ENCODE data around the gene ACSF3.

ACSF3 gene

DNA sequence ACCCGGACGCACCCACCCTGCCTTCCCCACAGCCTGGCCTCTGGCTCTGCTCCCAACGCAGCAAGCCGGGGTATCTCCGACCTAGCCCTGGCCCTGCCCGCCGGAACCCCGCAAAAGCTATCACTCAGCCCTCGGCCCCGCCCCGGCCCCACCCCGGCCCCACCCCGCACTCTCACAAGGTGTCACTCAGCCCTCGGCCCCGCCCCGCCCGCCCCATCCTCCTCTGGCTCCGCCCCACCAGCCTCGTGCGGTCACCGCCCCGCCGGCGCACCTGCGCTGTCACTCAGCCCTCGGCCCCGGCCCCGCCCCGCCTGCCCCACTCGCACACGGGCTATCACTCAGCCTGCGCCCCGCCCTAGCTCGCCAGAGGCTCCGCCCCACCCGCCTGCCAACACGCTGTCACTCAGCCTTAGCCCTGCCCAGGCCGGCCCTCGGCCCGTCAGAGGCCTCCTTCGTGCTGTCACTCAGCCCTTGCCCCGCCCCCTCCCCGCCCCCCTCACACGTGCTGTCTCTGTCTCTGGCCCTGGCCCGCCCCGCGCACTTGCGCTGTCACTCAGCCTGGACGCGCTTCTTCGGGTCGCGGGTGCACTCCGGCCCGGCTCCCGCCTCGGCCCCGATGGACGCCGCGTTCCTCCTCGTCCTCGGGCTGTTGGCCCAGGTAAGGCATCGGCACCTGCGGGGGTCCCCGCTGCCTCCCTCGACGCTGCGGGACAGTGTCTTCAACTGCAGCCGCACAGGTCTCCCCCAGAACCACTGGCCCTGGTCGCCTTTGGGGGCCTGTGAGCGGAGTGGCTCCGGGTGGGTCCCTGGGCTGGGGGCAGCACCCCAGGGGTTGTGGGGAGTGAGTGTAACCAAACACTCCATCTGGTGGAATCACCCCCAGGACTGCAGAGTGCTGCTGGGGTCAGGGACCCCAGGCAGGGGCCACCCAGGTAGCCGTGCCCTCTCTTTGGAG, 77.8 kb downstream of the ACSF3 start, which contains the start of gene CDH15:
TSS of gene CDH15 (plus strand) at position 533 of the 955 bp plus-strand sequence. CDS start at position 617, 84 bp downstream.
- no peak within 1 kb of the TSS for H3K4me3 ChIP-seq (ENCODE audit: low read length)
- no peak for TF ChIP-seq CTCF (IDR thresholded peaks at IDR 0.05; ENCODE audit: insufficient read depth, low read depth, low read length, missing control alignments)

DNA sequence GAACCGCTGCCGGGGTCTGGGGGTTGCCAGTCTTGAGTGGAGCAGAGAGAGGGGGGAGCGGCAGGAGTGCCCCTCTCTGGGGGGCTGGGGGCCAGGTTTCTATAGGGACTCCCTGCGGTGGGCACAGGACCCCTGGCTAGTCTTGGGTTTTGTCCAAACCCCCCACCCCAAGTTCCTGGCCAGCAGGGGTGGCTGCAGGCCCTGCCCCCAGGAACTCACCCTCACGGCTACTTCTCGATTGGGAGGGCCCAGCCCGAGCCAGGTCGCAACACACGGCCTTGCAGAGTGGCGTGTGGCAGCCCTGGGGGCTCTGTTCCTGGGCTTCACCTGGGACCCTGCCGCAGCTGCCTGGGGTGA, 78.5 kb downstream of the ACSF3 start:
- TF ChIP-seq CTCF (IDR thresholded peaks at IDR 0.05; ENCODE audit: insufficient read depth, low read depth, low read length, missing control alignments), result no peak
- DNase-seq (ENCODE audit: low read depth), result no peak
- H3K4me3 ChIP-seq (ENCODE audit: low read length), result no peak overlapping the region

More for the DNA sequence above, 77.8 kb downstream of the ACSF3 start, which contains the start of gene CDH15:
- peak; percentile 97 for DNase-seq (ENCODE audit: low read depth)

DNA sequence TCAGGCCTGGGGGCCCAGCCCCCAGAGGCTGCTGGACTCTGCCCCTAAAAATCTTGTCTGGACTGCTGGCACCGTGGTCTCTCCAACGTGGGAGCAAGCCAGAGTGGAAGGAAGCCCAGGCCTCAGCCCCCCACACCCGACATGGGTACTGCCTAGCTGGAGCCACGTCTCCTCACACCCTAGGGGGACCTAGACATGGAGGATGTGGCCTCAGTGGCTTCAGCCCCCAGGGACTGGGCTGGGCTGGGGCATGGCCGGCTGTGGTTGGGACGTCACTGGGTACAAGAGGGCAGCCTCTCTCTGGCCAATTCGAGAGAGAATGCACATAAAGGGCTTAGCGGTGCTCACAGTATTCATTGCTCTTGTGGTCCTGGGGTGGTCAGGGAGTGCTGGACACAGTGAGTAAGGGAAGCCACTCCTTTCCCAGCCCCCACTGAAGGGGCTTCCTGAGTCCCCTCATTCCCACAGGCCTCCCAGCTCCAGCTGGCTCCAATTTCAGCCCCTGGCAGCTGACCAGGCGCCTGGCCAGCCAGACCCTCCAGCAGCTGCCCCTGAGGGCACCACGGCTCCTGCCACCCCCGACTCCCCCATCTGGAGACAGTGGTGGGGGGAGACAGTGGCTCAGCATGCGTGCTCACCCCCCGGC, 79.0 kb downstream of the ACSF3 start:
- no peak overlapping the region for H3K4me3 ChIP-seq (ENCODE audit: low read length)
- DNase-seq (ENCODE audit: low read depth), result no peak
- no peak for TF ChIP-seq CTCF (IDR thresholded peaks at IDR 0.05; ENCODE audit: insufficient read depth, low read depth, low read length, missing control alignments)

DNA sequence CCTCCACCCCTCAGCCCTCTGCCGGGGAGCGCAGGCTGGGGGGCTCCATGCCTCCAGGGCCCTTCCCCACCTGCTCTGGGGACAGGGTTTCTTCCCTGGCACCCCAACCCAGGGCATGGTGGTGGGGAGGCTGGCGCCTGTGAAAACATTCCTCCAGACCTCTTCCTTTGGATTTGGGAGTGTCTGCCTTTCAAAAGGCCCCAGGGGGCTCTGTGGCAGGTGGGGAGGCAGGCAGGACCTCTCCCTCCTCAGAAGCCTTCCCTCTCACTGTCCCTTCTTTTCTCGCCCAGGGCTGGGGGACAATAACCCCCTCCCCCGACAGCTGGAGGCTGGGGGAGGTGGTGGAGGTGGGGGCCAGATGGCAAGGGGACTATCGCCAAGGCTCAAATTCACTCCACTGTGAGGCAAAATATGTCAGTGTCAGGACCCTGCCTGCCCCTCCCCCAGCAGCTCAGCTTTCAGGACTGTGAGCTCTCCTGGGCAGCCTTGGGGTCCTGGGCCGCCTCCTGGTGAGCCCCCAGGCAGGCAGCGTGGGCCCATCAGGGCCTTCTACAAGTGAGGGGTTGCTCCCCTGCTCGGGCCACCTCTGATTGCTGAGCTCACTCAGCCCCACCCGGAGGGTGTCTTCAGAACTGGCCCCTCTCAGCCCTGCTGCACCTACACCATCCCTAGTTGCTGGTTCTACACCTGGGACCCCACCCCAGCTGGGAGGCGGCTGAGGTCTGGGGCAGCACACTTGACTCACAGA, 79.7 kb downstream of the ACSF3 start:
- DNase-seq (ENCODE audit: low read depth), result no peak
- TF ChIP-seq CTCF (IDR thresholded peaks at IDR 0.05; ENCODE audit: insufficient read depth, low read depth, low read length, missing control alignments), result no peak
- H3K4me3 ChIP-seq (ENCODE audit: low read length), result no peak overlapping the region

DNA sequence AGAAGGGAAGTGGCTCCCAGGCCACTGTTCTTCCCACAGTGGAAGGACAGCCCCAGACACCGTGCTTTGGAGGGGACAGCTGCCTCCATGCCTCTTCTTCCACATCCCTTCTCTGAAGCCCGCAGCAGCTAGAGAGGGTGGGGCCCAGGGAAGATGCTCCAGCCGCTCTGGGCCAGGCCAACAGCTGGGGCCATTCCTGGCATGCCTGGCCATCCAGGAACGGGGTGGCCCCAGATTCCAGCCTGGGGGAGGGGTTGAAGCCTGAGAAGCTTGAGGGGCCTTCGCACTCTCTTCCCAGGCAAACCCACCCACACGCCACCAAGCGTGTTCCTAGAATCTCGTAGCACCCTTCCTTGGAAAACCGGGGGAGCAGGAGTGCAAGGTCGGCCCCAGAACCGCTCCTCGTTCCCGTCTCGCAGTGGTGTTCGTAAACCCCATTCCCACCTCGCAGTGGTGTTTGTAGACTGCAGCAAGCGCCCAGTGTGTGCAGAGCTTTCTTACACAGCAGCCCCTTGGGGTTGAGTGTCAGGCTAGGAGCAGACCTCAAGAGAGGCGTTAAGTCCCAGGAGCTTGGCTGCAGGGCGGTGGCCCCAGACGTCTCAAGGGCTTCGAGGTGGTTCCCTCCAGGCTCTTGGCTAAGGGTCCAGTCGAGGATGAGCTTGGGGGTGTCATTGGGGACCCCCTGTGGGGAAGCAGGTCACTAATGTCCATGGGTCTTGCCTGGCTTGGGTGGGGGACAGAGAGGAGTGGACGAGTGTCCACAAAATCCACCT, 80.6 kb downstream of the ACSF3 start:
- no peak for TF ChIP-seq CTCF (IDR thresholded peaks at IDR 0.05; ENCODE audit: insufficient read depth, low read depth, low read length, missing control alignments)
- no peak for DNase-seq (ENCODE audit: low read depth)
- H3K4me3 ChIP-seq (ENCODE audit: low read length), result no peak overlapping the region

DNA sequence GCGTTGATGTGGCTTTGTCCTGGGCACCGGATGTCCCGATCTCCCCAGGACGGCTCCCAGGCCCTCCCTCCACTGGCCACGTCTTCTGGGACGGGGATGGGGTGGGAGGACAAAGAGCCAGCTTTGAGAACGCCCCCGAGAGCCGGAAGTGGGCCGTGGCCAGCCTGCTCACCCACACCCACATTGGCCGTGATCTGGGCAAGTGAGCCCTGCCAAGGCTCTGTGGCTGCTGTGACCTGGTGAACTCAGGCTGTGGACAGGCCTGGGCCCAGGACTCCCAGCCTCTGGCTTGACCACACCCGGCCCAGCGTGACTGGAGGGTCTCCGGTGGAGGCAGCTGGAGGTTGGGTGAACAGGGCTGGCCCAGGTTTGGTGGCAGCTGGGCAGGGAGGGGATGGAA, 81.2 kb downstream of the ACSF3 start:
- no peak for TF ChIP-seq CTCF (IDR thresholded peaks at IDR 0.05; ENCODE audit: insufficient read depth, low read depth, low read length, missing control alignments)
- DNase-seq (ENCODE audit: low read depth), result no peak
- H3K4me3 ChIP-seq (ENCODE audit: low read length), result no peak overlapping the region

Measured in epithelial cell of esophagus (primary cell).